HepG2 (cell line): ENCODE data around the gene ZSCAN5C. TPM values are rescaled to one million over a fixed set of nuclear protein-coding genes. Genes with fewer than 3 reads are reported as not detected.

ENCODE experiments used
- ATAC-seq: fragments of 200-7000 bp; cut with Tn5 transposase; 3 replicates; pipeline ENCODE4 v1.9.1; 2020; ENCODE audit warnings: mild to moderate bottlenecking, moderate library complexity
- BruUV-seq: library from RNA; stranded (reverse); fragments of 400-500 nt; replicated peaks from 2 replicates; lab custom pipeline; 2021; lab: Mats Ljungman, UMichigan
- CTCF ChIA-PET: fragments of 300-600 bp; formaldehyde crosslinking; extraction: SDS; loops from one replicate; lab custom pipeline; 2021; ENCODE audit warnings: low total read pairs, inconsistent platforms, low intra/inter-chr PET ratio; lab: Yijun Ruan, JAX
- POLR2A ChIA-PET: fragments of 350-600 bp; sonication (Branson Sonifier 250); formaldehyde crosslinking; loops from one replicate; lab custom pipeline; 2020; ENCODE audit warnings: antibody characterized with exemption, inconsistent platforms; lab: Yijun Ruan, JAX
- DNase-seq: peaks from one replicate; pipeline ENCODE4 v3.0.0-alpha.2; 2015; ENCODE audit warnings: low spot score
- FAIRE-seq: peaks from 3 replicates; lab custom pipeline; 2011; peaks lifted over from hg19 to GRCh38; lab: Jason Lieb, UNC
- H2AFZ ChIP-seq: one replicate; pipeline ENCODE4 v1.6.1; 2011; ENCODE audit warnings: low read length, inconsistent platforms
- H3K27ac ChIP-seq: fragments of 300-600 bp; 3 replicates; pipeline ENCODE4 v1.8.0; 2011; ENCODE audit warnings: mixed run types, mild to moderate bottlenecking, mixed read lengths, low read length, inconsistent platforms; ENCODE audit not compliant: insufficient read depth; ENCODE audit errors: extremely low read length
- H3K27me3 ChIP-seq, 2 experiments: fragments of 200-600 bp in 1 of 2; 2 replicates in 1 of 2; 3 replicates in 1 of 2; pipeline versions ENCODE4 v1.6.0 to v1.8.0; 2011; ENCODE audit warnings: low read length in 2 of 2, mild to moderate bottlenecking in 2 of 2, moderate library complexity in 2 of 2, inconsistent platforms in 1 of 2; ENCODE audit not compliant: insufficient read depth in 2 of 2, control insufficient read depth in 1 of 2
- H3K36me3 ChIP-seq, 2 experiments: fragments of 200-600 bp in 1 of 2; replicated peaks in 1 of 2; 2 replicates in 1 of 2; 3 replicates in 1 of 2; pipeline versions ENCODE4 v1.5.1 to v1.8.0; 2011; ENCODE audit warnings: low read length in 2 of 2, inconsistent platforms in 1 of 2; ENCODE audit not compliant: insufficient read depth in 2 of 2, control insufficient read depth in 1 of 2
- H3K4me1 ChIP-seq: 2 replicates; pipeline ENCODE4 v1.5.1; 2012; ENCODE audit warnings: low read length, inconsistent platforms; ENCODE audit not compliant: insufficient read depth
- H3K4me2 ChIP-seq: 2 replicates; pipeline ENCODE4 v1.6.0; 2011; ENCODE audit warnings: low read depth, low read length, inconsistent platforms
- H3K4me3 ChIP-seq, 3 experiments: fragments of 200-600 bp in 1 of 3; sonication (generic), shearing (Covaris generic) in 1 of 3; replicated peaks in 1 of 3; 2 replicates each; pipeline ENCODE4 v1.5.1; 2011 to 2016; ENCODE audit warnings: low read length in 3 of 3, inconsistent platforms in 2 of 3, low read depth in 2 of 3, mild to moderate bottlenecking in 2 of 3, control low read depth in 1 of 3, mixed read lengths in 1 of 3; ENCODE audit not compliant: insufficient read depth in 1 of 3
- H3K79me2 ChIP-seq: one replicate; pipeline ENCODE4 v1.6.1; 2011; ENCODE audit warnings: low read length, inconsistent platforms; ENCODE audit not compliant: insufficient read depth
- H3K9ac ChIP-seq: 2 replicates; pipeline ENCODE4 v1.6.0; 2011; ENCODE audit warnings: mild to moderate bottlenecking, low read depth, low read length, inconsistent platforms; ENCODE audit not compliant: insufficient read depth
- H3K9me3 ChIP-seq: 2 replicates; pipeline ENCODE4 v1.5.1; 2012; ENCODE audit warnings: mild to moderate bottlenecking, low read length
- H4K20me1 ChIP-seq: 2 replicates; pipeline ENCODE4 v1.6.0; 2011; ENCODE audit warnings: inconsistent platforms, mild to moderate bottlenecking, low read length, moderate library complexity; ENCODE audit not compliant: insufficient read depth
- ATF7 ChIP-seq, 2 experiments: fragments of 450-650 bp in 1 of 2; sonication (generic) in 1 of 2; formaldehyde crosslinking in 1 of 2; IDR thresholded peaks; 2 replicates each; pipeline versions ENCODE4 v1.4.0 to v1.6.1; 2016 to 2020; ENCODE audit warnings: antibody characterized with exemption in 1 of 2, mild to moderate bottlenecking in 1 of 2, missing genetic modification reagents in 1 of 2
- CHD4 ChIP-seq: fragments of 200-600 bp; sonication (generic); IDR thresholded peaks from 2 replicates; pipeline ENCODE4 v1.7.0; 2017; ENCODE audit warnings: mild to moderate bottlenecking, low read length, borderline replicate concordance
- CREB1 ChIP-seq, 2 experiments: fragments of 450-650 bp in 1 of 2; IDR thresholded peaks; 2 replicates each; pipeline ENCODE4 v1.6.1; 2016 to 2017; ENCODE audit warnings: control low read depth in 1 of 2, mild to moderate bottlenecking in 1 of 2, missing compliant biosample characterization in 1 of 2, missing genetic modification characterization in 1 of 2
- CREM ChIP-seq, 2 experiments: sonication (generic) in 1 of 2; formaldehyde crosslinking in 1 of 2; IDR thresholded peaks; 2 replicates each; pipeline versions ENCODE4 v1.4.0 to v1.6.1; 2016 to 2020; ENCODE audit warnings: antibody characterized with exemption in 1 of 2, mild to moderate bottlenecking in 1 of 2, missing genetic modification reagents in 1 of 2
- LRRFIP1 ChIP-seq: sonication (generic); formaldehyde crosslinking; conservative IDR thresholded peaks from 2 replicates; pipeline ENCODE4 v1.4.0; 2020; ENCODE audit warnings: missing genetic modification reagents
- MATR3 ChIP-seq: sonication (generic); formaldehyde crosslinking; IDR thresholded peaks from 2 replicates; pipeline ENCODE4 v1.4.0; 2020; ENCODE audit warnings: missing genetic modification reagents
- ZNF263 ChIP-seq: sonication (generic); formaldehyde crosslinking; IDR thresholded peaks from 2 replicates; pipeline ENCODE4 v1.4.0; 2020; ENCODE audit warnings: missing genetic modification reagents
- WGBS: methylation state at CpG from one replicate; pipeline ENCODE4 v1.1.6; 2017; ENCODE audit warnings: low lambda C conversion rate; 5-methylcytosine and 5-hydroxymethylcytosine counted together
- in situ Hi-C: cut with HindIII; loops from 2 replicates; pipeline ENCODE4 v1.10.0; 2017; ENCODE audit warnings: low pct_unique_long_range_greater_than_20kb; ENCODE audit not compliant: extremely low pct_ligation_motif_present
- intact Hi-C: fragments of 100-400 bp; cut with micrococcal nuclease; formaldehyde crosslinking; loops from one replicate; pipeline ENCODE4 v1.10.0; 2022; ENCODE audit not compliant: unreplicated experiment
- polyA plus RNA-seq, 8 experiments: library from polyadenylated mRNA; depleted of rRNA in 3 of 8; stranded (reverse) in 7 of 8; unstranded in 1 of 8; fragments of >200 nt; fragmentation: Illumina TruSeq in 4 of 8; extraction: Trizol in 4 of 8; gene quantifications; 2 replicates each; pipeline versions ENCODE4 v1.2.1 to v1.2.3, GENCODE V29; 2011 to 2016; ENCODE audit warnings: low read depth in 4 of 8, missing spikeins in 1 of 8, mixed read lengths in 1 of 8; ENCODE audit not compliant: insufficient read depth in 1 of 8
- total RNA-seq, 5 experiments: library from RNA; depleted of rRNA; stranded (reverse); fragments of >200 nt; fragmentation: Illumina TruSeq; extraction: Trizol; gene quantifications; 2 replicates each; pipeline ENCODE4 v1.2.3, GENCODE V29; 2016; ENCODE audit warnings: low read depth in 1 of 5

ZSCAN5C gene
- total and polyA plus RNA-seq, 2 of the 13 experiments (the other 11 are each of a cell fraction or from before 2014, with no cell fraction given) = not detected

- FAIRE-seq (no peak), DNase-seq (no peak), ATAC-seq (no peak)
- Histone ChIP-seq H3K4me1 (peaks cover 47% of the 10 kb centered on the region), H3K9me3 (no peaks in the 10 kb centered on the region), H3K36me3 (no peaks in the 10 kb centered on the region), H3K27ac (no peak overlapping the region), H3K4me2 (peak overlapping the region; percentile 60; the same call in 1 of the 2 replicates), H2AFZ (no peak overlapping the region), H3K79me2 (no peaks in the 10 kb centered on the region), H3K4me3 (no peak overlapping the region), H3K9ac (no peak overlapping the region), H4K20me1 (no peaks in the 10 kb centered on the region), H3K27me3 (peaks cover 0 to 16% of the 10 kb centered on the region in 2 experiments; a peak in 3 of 5 replicates)
- in situ Hi-C loops (no loop called here), intact Hi-C loops (no loop called here)
- POLR2A ChIA-PET = interaction anchor here (1.2 to 5.0 kb wide), 2 partner anchors 31 to 63 kb away, joined by 5 to 26 read pairs; no protein-coding TSS in a partner anchor
- BruUV-seq = no TSS peak
- WGBS = 13% methylated on average over 9 of the region's 9 CpGs
- CTCF ChIA-PET = no interaction called here
- TF ChIP-seq ZNF263 (CRISPR knock-in tag) = 0 out of 2 replicates have a peak, but pooled peaks have one; percentile 34
- TF ChIP-seq CHD4 = no peak
Measured at GRCh38 chr19:56174086-56174485, 28.0 kb upstream of the ZSCAN5C start.

- BruUV-seq = no TSS peak
- peak; percentile 26 for ATAC-seq
- in situ Hi-C loops = no loop called here
Measured at GRCh38 chr19:56174550-56174949, 27.5 kb upstream of the ZSCAN5C start.

More at GRCh38 chr19:56174550-56174949, 27.5 kb upstream of the ZSCAN5C start:
- H3K27me3 ChIP-seq = peaks cover 0 to 16% of the 10 kb centered on the region in 2 experiments; a peak in 3 of 5 replicates
- H3K36me3 ChIP-seq = no peaks in the 10 kb centered on the region
- WGBS = 5% methylated on average over 5 of the region's 11 CpGs
- FAIRE-seq (no peak), DNase-seq (no peak)
- no peak overlapping the region for H3K27ac ChIP-seq
- H2AFZ ChIP-seq = peak overlapping the region; percentile 42
- no peak for TF ChIP-seq MATR3
- peak; percentile 82 for TF ChIP-seq ATF7 (IDR thresholded peaks at IDR 0.05)
- TF ChIP-seq ATF7 (CRISPR knock-in tag; IDR thresholded peaks at IDR 0.05) = no peak
- TF ChIP-seq CREM (IDR thresholded peaks at IDR 0.05) = peak; percentile 14; the same call in 1 of the 2 replicates
- no peak for TF ChIP-seq CREM (CRISPR knock-in tag; IDR thresholded peaks at IDR 0.05)
- peak; percentile 85 for TF ChIP-seq CREB1 (IDR thresholded peaks at IDR 0.05)
- TF ChIP-seq CREB1 (CRISPR knock-in tag; IDR thresholded peaks at IDR 0.05) = no peak
- TF ChIP-seq LRRFIP1 (CRISPR knock-in tag) = no peak
- H3K4me2 ChIP-seq = peak overlapping the region; percentile 60
- peaks cover 47% of the 10 kb centered on the region for H3K4me1 ChIP-seq
- CTCF ChIA-PET = no interaction called here
- H3K4me3 ChIP-seq = peak overlapping the region in 1 of 3 experiments; percentile 37; a peak in 1 of 6 replicates
- no peaks in the 10 kb centered on the region for H3K9me3 ChIP-seq
- H4K20me1 ChIP-seq = no peaks in the 10 kb centered on the region
- H3K79me2 ChIP-seq = no peaks in the 10 kb centered on the region
- intact Hi-C loops = no loop called here
- no peak overlapping the region for H3K9ac ChIP-seq
- POLR2A ChIA-PET = interaction anchor here (1.2 to 5.0 kb wide), 2 partner anchors 32 to 64 kb away, joined by 5 to 26 read pairs; no protein-coding TSS in a partner anchor
